GM20000 (cell line): ENCODE results near the gene ANAPC15.

Source experiments
- DNase-seq: peaks from one replicate; pipeline ENCODE4 v3.0.0; 2012; ENCODE audit warnings: low spot score
- TF ChIP-seq, protein P1 (sequence below): IDR thresholded peaks from 2 replicates; pipeline ENCODE4 v1.5.1; 2012; ENCODE audit warnings: mild to moderate bottlenecking, control low read depth; ENCODE audit errors: extremely low read depth, missing control alignments

ANAPC15 gene

DNA sequence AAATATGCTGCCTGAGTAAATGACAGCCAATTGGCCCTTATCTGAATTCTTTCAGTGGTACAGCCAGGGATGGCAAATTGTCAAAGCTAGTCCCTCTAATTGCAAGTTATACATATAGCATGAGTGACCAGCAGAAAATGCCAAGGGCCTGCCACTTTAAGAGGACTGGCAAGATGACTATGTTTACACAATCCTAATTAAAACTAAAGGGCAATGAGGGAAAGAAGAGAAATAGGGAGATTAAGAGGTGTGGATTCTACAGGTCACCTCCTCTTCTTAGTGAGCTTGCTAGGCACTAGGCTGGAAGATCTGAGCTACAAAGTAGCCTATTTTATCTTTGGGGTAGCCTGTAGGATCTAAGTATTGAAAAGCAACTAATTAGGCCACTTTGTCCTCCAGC, 45.6 kb downstream of the ANAPC15 start:
- TF ChIP-seq, protein P1, sequence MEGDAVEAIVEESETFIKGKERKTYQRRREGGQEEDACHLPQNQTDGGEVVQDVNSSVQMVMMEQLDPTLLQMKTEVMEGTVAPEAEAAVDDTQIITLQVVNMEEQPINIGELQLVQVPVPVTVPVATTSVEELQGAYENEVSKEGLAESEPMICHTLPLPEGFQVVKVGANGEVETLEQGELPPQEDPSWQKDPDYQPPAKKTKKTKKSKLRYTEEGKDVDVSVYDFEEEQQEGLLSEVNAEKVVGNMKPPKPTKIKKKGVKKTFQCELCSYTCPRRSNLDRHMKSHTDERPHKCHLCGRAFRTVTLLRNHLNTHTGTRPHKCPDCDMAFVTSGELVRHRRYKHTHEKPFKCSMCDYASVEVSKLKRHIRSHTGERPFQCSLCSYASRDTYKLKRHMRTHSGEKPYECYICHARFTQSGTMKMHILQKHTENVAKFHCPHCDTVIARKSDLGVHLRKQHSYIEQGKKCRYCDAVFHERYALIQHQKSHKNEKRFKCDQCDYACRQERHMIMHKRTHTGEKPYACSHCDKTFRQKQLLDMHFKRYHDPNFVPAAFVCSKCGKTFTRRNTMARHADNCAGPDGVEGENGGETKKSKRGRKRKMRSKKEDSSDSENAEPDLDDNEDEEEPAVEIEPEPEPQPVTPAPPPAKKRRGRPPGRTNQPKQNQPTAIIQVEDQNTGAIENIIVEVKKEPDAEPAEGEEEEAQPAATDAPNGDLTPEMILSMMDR = no peak
- no peak for DNase-seq

DNA sequence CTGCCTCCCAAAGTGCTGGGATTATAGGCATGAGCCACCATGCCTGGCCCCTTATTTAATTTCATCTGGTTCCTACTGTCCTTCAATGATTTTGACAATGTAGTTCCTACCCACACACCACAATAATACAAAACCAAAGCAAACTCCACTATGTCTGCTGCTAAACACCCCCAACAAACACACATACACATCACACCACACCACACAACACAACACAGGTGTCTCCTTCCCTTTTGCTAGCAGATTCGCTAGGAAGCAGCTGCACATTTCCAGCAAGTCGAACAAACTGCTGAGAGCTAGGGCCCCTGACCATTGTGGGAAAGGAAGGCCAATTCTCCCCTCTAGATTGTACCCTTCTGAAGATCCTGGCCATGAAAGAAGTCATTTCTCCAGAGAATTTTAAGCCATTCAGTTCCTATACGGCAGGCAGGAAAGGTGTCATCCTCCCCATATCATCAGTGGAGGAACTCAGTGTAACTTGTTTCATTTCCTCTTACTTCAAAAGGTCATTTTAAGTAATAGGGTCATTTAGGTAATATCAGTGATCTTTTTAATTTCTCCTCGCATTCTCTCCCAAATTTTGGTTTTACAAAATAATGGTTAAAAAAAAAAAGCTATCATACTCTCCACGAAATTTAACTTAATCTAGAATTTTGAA, 50.6 kb downstream of the ANAPC15 start:
- no peak for DNase-seq
- TF ChIP-seq, protein P1 = no peak
